HUES6 (cell line): ENCODE measurements around the gene OR52B6.
"Not testable (repeated sequence)": the region's sequence is repeated elsewhere in the genome, so short reads cannot be mapped to it uniquely, and the experiment has no call there.

Experiments used
- H3K27ac ChIP-seq: 2 replicates; pipeline ENCODE4 v1.7.0; 2013; ENCODE audit warnings: low read depth, mild to moderate bottlenecking, low read length, inconsistent platforms
- H3K27me3 ChIP-seq: 2 replicates; pipeline ENCODE4 v1.6.1; 2013; ENCODE audit warnings: low read length; ENCODE audit not compliant: control insufficient read depth, insufficient read depth
- H3K36me3 ChIP-seq: 2 replicates; pipeline ENCODE4 v1.6.1; 2013; ENCODE audit warnings: low read length; ENCODE audit not compliant: control insufficient read depth, insufficient read depth
- H3K4me1 ChIP-seq: 2 replicates; pipeline ENCODE4 v1.6.1; 2013; ENCODE audit warnings: low read length; ENCODE audit not compliant: control insufficient read depth, insufficient read depth
- H3K4me3 ChIP-seq: 2 replicates; pipeline ENCODE4 v1.5.1; 2013; ENCODE audit warnings: low read depth, low read length
- H3K9ac ChIP-seq: one replicate; pipeline ENCODE4 v1.6.1; 2013; ENCODE audit warnings: mild to moderate bottlenecking, low read length
- H3K9me3 ChIP-seq: 2 replicates; pipeline ENCODE4 v1.6.1; 2013; ENCODE audit warnings: low read depth, low read length; ENCODE audit not compliant: control insufficient read depth, insufficient read depth

OR52B6 gene

DNA sequence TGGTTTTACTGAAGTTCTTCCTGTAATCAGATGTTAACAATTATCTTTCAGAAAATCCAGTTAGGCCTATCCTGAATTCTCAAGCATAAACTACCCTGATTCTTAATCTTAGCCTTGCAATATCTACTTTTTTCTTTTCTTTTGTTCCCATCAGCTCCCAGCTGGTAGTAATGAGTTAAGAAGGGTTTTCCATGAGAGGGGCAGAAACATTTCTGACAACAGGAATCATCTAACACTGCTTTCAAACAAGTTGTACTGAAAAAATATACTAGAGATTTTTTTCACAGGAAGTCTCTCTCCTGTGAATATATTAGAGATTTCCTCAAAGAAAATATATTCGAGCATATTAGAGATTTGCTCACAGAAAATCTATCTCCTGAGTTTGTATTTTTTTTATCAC, 12.5 kb downstream of the OR52B6 start:
- H3K36me3 ChIP-seq = no peaks in the 10 kb centered on the region
- no peak overlapping the region for H3K4me3 ChIP-seq
- peaks cover 9% of the 10 kb centered on the region; the same call in 1 of the 2 replicates for H3K4me1 ChIP-seq
- no peak overlapping the region for H3K27ac ChIP-seq
- 0 out of 2 replicates have a peak, but pooled peaks cover 2% of the 10 kb centered on the region for H3K9me3 ChIP-seq
- no peaks in the 10 kb centered on the region for H3K27me3 ChIP-seq
- H3K9ac ChIP-seq = no peak overlapping the region

DNA sequence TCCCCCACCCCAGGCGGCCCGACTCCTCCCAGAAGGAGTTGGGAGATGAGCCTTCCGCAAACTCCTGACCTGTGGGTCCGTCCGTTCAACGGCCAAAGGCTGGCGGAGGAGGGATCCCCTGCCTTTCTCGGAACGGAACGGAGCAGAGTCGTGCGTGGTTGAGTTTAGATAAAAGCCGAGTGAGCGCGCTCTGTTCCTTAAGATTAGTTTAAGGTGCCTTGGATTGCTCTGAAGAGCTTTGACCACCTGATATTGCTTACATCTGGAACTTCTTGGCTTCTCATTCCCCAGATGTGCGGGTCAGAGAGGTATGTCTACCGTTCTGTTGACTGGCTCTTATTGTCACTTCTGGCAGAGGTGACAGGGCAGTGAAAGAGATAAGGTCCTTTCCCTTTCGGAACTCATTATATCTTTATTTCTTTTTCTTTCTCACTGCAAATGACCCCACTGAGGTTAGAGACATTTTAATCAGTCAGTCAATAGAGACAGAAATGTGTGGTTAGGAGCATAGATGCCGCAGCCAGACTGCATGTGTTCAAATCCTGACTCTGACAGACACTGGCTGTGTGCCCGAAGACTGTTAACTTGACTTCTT, 16.0 kb downstream of the OR52B6 start, which contains the start of gene TRIM6:
TRIM6 (plus strand) TSS at position 31 of the 595 bp plus-strand sequence; CDS start at position 292, 261 bp downstream.
- Histone ChIP-seq H3K9me3 (no peaks in the 10 kb centered on the region), H3K4me3 (peak within 1 kb of the TSS; percentile 75), H3K27ac (peak within 1 kb of the TSS; percentile 70; the same call in 1 of the 2 replicates), H3K9ac (peak within 1 kb of the TSS; percentile 63), H3K27me3 (no peaks in the 10 kb centered on the region), H3K4me1 (peaks cover 25% of the 10 kb centered on the region), H3K36me3 (no peaks in the 10 kb centered on the region)

DNA sequence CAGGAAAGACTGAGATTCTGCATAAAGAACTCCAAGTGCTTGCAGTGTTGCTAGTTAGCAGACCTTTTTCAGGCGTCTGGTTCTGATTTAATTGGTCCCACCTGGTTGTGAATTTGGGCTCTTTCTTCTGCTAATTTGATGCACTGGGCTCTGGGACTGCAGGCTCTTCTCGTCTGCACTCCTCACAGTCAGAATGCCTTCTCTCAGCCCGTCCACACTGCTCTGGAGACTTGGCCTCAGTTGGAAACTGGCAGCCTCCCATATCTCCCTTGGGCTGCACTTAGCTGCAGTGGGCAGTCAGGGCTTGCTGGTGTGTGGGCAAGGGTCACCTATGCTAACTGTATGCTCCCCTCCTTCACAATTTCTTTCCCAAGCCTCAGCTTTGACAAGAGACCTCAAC, 17.3 kb downstream of the OR52B6 start:
- H3K27me3 ChIP-seq = no peaks in the 10 kb centered on the region
- no peak overlapping the region for H3K27ac ChIP-seq
- H3K9ac ChIP-seq = no peak overlapping the region

GRCh38 chr11:5600374-5600851, 19.7 kb downstream of the OR52B6 start:
- no peak overlapping the region for H3K27ac ChIP-seq
- H3K36me3 ChIP-seq = peaks cover 20% of the 10 kb centered on the region
- H3K4me1 ChIP-seq = peaks cover 25% of the 10 kb centered on the region
- H3K9me3 ChIP-seq = no peaks in the 10 kb centered on the region
- H3K27me3 ChIP-seq = no peaks in the 10 kb centered on the region
- no peak overlapping the region for H3K9ac ChIP-seq
- H3K4me3 ChIP-seq = no peak overlapping the region

More for the DNA sequence above, 17.3 kb downstream of the OR52B6 start:
- H3K4me3 ChIP-seq = peak overlapping the region; percentile 75
- no peaks in the 10 kb centered on the region for H3K36me3 ChIP-seq
- no peaks in the 10 kb centered on the region for H3K9me3 ChIP-seq
- H3K4me1 ChIP-seq = peaks cover 25% of the 10 kb centered on the region

GRCh38 chr11:5602791-5603190, 22.1 kb downstream of the OR52B6 start:
- Histone ChIP-seq H3K36me3 (peaks cover 41% of the 10 kb centered on the region), H3K4me1 (peaks cover 20% of the 10 kb centered on the region)
- not testable (repeated sequence) for H3K9ac ChIP-seq, H3K27me3 ChIP-seq, H3K9me3 ChIP-seq, H3K4me3 ChIP-seq, H3K27ac ChIP-seq

DNA sequence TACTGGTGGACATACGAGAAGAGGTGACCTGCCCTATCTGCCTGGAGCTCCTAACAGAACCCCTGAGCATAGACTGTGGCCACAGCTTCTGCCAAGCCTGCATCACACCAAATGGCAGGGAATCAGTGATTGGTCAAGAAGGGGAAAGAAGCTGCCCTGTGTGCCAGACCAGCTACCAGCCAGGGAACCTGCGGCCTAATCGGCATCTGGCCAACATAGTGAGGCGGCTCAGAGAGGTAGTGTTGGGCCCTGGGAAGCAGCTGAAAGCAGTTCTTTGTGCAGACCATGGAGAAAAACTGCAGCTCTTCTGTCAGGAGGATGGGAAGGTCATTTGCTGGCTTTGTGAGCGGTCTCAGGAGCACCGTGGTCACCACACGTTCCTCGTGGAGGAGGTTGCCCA, 22.6 kb downstream of the OR52B6 start:
- no peak overlapping the region for H3K9ac ChIP-seq
- H3K4me1 ChIP-seq = peaks cover 15% of the 10 kb centered on the region
- H3K9me3 ChIP-seq = no peaks in the 10 kb centered on the region
- H3K27ac ChIP-seq = no peak overlapping the region
- H3K27me3 ChIP-seq = no peaks in the 10 kb centered on the region
- H3K36me3 ChIP-seq = peaks cover 46% of the 10 kb centered on the region
- H3K4me3 ChIP-seq = no peak overlapping the region

DNA sequence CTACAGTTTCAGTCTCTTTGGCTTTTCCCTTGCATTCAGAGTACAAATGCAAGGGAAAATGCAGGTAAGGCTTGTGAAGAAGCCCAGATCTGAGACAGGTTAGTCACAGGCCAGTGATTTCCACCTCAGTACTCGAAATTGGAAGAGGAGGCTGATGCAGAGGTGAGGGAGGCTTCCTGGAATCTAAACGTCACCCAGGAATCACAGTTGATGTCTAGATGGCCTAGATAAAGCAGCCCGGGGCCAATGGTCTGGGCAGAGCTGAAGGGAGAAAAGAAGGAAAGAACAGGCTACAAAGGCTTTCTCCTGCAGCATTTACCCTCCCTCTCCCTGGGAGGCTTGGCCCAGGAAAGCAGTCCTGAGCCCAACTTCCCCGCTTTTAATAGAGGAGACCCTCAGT, 24.2 kb downstream of the OR52B6 start:
- no peaks in the 10 kb centered on the region for H3K27me3 ChIP-seq

DNA sequence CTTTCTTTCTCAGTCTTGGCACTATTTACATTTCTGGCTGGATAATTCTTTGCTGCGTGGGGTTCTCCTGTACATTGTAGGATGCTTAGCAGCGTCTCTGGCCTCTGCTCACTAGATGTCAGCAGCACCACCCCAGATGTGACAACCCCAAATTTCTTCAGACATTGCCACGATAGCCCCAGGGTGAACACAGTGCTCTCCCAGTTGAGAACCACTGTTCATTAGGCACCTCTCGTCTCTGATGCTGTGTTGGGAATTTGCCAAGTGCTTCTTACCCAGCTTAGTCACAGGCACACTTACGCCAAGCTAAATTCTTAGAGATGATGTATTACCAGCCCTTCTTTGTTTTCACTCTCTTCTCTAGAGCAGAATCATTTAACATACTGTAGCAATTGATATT, 25.2 kb downstream of the OR52B6 start:
- Histone ChIP-seq H3K27ac (no peak overlapping the region), H3K36me3 (peaks cover 65% of the 10 kb centered on the region), H3K9me3 (no peaks in the 10 kb centered on the region), H3K27me3 (no peaks in the 10 kb centered on the region), H3K9ac (no peak overlapping the region), H3K4me1 (no peaks in the 10 kb centered on the region; the same call in 1 of the 2 replicates), H3K4me3 (no peak overlapping the region)

More for the DNA sequence above, 24.2 kb downstream of the OR52B6 start:
- Histone ChIP-seq H3K27ac (no peak overlapping the region), H3K4me1 (peaks cover 7% of the 10 kb centered on the region), H3K4me3 (no peak overlapping the region), H3K36me3 (peaks cover 56% of the 10 kb centered on the region), H3K9me3 (no peaks in the 10 kb centered on the region), H3K9ac (no peak overlapping the region)

DNA sequence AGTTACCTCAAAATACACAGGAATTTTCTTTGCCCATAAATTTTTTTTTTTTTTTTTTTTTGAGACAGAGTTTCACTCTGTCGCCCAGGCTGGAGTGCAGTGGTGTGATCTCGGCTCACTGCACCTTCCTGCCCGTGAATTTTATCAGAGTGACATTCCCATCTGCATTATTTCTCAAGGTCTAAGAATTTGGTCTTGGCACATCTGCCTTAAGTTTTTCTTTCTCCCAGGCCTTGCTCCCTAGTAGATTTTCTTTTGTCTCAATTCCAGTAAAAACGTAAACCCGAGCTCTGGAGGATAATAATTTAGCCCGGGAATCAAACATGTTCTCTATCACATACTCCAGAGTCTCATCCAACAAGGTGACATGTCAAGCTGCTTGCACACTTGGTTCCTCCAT, 28.1 kb downstream of the OR52B6 start:
- Histone ChIP-seq H3K9me3 (no peaks in the 10 kb centered on the region), H3K36me3 (peaks cover 70% of the 10 kb centered on the region), H3K27ac (no peak overlapping the region), H3K4me3 (no peak overlapping the region), H3K27me3 (no peaks in the 10 kb centered on the region), H3K4me1 (no peaks in the 10 kb centered on the region), H3K9ac (no peak overlapping the region)

DNA sequence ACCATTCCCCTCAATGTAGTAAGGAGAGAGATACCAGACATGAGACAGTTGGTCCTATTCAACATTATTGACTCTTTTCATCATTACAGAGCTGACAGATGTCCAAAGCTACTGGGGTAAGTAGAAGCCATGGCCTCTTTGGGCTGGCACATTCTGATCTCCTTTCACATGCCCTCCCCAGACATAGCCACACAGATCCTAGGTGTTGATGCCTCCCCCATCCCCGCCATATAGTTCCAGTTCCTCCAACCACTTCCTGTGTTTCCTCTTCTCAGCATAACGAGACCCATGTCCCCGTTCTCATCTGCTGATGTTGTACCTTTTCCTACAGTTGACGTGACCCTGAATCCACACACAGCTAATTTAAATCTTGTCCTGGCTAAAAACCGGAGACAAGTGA, 29.8 kb downstream of the OR52B6 start:
- Histone ChIP-seq H3K9ac (no peak overlapping the region), H3K36me3 (peaks cover 57% of the 10 kb centered on the region), H3K4me3 (no peak overlapping the region), H3K27me3 (no peaks in the 10 kb centered on the region), H3K9me3 (no peaks in the 10 kb centered on the region), H3K4me1 (no peaks in the 10 kb centered on the region), H3K27ac (no peak overlapping the region)

- H3K4me1 ChIP-seq = no peaks in the 10 kb centered on the region
- no peak overlapping the region for H3K27ac ChIP-seq
- H3K27me3 ChIP-seq = no peaks in the 10 kb centered on the region
- H3K9ac ChIP-seq = no peak overlapping the region
- peaks cover 45% of the 10 kb centered on the region for H3K36me3 ChIP-seq
- no peak overlapping the region for H3K4me3 ChIP-seq
- H3K9me3 ChIP-seq = no peaks in the 10 kb centered on the region
These were observed 30.9 kb downstream of the OR52B6 start for GRCh38 chr11:5611627-5612026.
